GM23338 (cell line): Measurements from ENCODE around the gene FAM117B.

ENCODE experiments used
- CREB1 ChIP-seq: fragments of 250-450 bp; sonication (Bioruptor Pico); IDR thresholded peaks from 2 replicates; pipeline ENCODE4 v1.5.0; 2020; ENCODE audit warnings: low read depth, mild to moderate bottlenecking, moderate library complexity
- EZH2 ChIP-seq: fragments of 200-600 bp; sonication (generic); IDR thresholded peaks from one replicate; pipeline ENCODE4 v1.8.0; 2017; ENCODE audit warnings: antibody characterized with exemption, mild to moderate bottlenecking, low read depth; ENCODE audit not compliant: unreplicated experiment
- EZH2phosphoT487 ChIP-seq: fragments of 200-600 bp; sonication (generic); IDR thresholded peaks from one replicate; pipeline ENCODE4 v1.8.1; 2018; ENCODE audit warnings: antibody characterized with exemption; ENCODE audit not compliant: unreplicated experiment
- JUNB ChIP-seq: IDR thresholded peaks from one replicate; pipeline ENCODE4 v1.6.1; 2016; ENCODE audit warnings: antibody characterized with exemption; ENCODE audit not compliant: unreplicated experiment
- NANOG ChIP-seq: IDR thresholded peaks from 2 replicates; pipeline ENCODE4 v1.6.1; 2016; ENCODE audit warnings: antibody characterized with exemption, borderline replicate concordance
- POLR2AphosphoS5 ChIP-seq: IDR thresholded peaks from 2 replicates; pipeline ENCODE4 v1.6.1; 2016; ENCODE audit warnings: antibody characterized with exemption, low read depth
- REST ChIP-seq: IDR thresholded peaks from one replicate; pipeline ENCODE4 v1.6.1; 2018; ENCODE audit warnings: antibody characterized with exemption; ENCODE audit not compliant: unreplicated experiment
- STAT1 ChIP-seq: IDR thresholded peaks from one replicate; pipeline ENCODE4 v1.6.1; 2016; ENCODE audit warnings: antibody characterized with exemption; ENCODE audit not compliant: unreplicated experiment
- TF ChIP-seq, protein P1 (sequence below), 2 experiments: fragments of 200-600 bp in 1 of 2; sonication (generic) in 1 of 2; conservative IDR thresholded peaks; 2 replicates each; pipeline versions ENCODE4 v1.5.1 to v1.6.1; 2016 to 2017; ENCODE audit warnings: antibody characterized with exemption in 2 of 2, low read depth in 2 of 2, mild to moderate bottlenecking in 2 of 2, moderate library complexity in 1 of 2
- TF ChIP-seq, protein P2 (sequence below): fragments of 250-450 bp; sonication (Bioruptor Pico); IDR thresholded peaks from 2 replicates; pipeline ENCODE4 v1.5.0; 2020; ENCODE audit warnings: mild to moderate bottlenecking, moderate library complexity

GRCh38 chr2:202786842-202787241, 152.1 kb downstream of the FAM117B start:
- TF ChIP-seq, protein P1, sequence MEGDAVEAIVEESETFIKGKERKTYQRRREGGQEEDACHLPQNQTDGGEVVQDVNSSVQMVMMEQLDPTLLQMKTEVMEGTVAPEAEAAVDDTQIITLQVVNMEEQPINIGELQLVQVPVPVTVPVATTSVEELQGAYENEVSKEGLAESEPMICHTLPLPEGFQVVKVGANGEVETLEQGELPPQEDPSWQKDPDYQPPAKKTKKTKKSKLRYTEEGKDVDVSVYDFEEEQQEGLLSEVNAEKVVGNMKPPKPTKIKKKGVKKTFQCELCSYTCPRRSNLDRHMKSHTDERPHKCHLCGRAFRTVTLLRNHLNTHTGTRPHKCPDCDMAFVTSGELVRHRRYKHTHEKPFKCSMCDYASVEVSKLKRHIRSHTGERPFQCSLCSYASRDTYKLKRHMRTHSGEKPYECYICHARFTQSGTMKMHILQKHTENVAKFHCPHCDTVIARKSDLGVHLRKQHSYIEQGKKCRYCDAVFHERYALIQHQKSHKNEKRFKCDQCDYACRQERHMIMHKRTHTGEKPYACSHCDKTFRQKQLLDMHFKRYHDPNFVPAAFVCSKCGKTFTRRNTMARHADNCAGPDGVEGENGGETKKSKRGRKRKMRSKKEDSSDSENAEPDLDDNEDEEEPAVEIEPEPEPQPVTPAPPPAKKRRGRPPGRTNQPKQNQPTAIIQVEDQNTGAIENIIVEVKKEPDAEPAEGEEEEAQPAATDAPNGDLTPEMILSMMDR (conservative IDR thresholded peaks at IDR 0.05; ENCODE audit: low read depth in 2 of 2): no peak
- TF ChIP-seq EZH2phosphoT487 (no peak), POLR2AphosphoS5 (no peak), EZH2 (no peak), JUNB (no peak), CREB1 (CRISPR knock-in tag) (no peak), REST (no peak), NANOG (no peak), STAT1 (no peak)
- TF ChIP-seq, protein P2, sequence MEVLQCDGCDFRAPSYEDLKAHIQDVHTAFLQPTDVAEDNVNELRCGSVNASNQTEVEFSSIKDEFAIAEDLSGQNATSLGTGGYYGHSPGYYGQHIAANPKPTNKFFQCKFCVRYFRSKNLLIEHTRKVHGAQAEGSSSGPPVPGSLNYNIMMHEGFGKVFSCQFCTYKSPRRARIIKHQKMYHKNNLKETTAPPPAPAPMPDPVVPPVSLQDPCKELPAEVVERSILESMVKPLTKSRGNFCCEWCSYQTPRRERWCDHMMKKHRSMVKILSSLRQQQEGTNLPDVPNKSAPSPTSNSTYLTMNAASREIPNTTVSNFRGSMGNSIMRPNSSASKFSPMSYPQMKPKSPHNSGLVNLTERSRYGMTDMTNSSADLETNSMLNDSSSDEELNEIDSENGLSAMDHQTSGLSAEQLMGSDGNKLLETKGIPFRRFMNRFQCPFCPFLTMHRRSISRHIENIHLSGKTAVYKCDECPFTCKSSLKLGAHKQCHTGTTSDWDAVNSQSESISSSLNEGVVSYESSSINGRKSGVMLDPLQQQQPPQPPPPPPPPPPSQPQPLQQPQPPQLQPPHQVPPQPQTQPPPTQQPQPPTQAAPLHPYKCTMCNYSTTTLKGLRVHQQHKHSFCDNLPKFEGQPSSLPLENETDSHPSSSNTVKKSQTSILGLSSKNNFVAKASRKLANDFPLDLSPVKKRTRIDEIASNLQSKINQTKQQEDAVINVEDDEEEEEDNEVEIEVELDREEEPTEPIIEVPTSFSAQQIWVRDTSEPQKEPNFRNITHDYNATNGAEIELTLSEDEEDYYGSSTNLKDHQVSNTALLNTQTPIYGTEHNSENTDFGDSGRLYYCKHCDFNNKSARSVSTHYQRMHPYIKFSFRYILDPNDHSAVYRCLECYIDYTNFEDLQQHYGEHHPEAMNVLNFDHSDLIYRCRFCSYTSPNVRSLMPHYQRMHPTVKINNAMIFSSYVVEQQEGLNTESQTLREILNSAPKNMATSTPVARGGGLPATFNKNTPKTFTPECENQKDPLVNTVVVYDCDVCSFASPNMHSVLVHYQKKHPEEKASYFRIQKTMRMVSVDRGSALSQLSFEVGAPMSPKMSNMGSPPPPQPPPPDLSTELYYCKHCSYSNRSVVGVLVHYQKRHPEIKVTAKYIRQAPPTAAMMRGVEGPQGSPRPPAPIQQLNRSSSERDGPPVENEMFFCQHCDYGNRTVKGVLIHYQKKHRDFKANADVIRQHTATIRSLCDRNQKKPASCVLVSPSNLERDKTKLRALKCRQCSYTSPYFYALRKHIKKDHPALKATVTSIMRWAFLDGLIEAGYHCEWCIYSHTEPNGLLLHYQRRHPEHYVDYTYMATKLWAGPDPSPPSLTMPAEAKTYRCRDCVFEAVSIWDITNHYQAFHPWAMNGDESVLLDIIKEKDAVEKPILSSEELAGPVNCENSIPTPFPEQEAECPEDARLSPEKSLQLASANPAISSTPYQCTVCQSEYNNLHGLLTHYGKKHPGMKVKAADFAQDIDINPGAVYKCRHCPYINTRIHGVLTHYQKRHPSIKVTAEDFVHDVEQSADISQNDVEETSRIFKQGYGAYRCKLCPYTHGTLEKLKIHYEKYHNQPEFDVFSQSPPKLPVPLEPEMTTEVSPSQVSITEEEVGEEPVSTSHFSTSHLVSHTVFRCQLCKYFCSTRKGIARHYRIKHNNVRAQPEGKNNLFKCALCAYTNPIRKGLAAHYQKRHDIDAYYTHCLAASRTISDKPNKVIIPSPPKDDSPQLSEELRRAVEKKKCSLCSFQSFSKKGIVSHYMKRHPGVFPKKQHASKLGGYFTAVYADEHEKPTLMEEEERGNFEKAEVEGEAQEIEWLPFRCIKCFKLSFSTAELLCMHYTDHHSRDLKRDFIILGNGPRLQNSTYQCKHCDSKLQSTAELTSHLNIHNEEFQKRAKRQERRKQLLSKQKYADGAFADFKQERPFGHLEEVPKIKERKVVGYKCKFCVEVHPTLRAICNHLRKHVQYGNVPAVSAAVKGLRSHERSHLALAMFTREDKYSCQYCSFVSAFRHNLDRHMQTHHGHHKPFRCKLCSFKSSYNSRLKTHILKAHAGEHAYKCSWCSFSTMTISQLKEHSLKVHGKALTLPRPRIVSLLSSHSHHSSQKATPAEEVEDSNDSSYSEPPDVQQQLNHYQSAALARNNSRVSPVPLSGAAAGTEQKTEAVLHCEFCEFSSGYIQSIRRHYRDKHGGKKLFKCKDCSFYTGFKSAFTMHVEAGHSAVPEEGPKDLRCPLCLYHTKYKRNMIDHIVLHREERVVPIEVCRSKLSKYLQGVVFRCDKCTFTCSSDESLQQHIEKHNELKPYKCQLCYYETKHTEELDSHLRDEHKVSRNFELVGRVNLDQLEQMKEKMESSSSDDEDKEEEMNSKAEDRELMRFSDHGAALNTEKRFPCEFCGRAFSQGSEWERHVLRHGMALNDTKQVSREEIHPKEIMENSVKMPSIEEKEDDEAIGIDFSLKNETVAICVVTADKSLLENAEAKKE (CRISPR knock-in tag): no peak
